ENCODE data around the gene DAPK3.

The DAPK3 gene

GRCh38 chr19:3970808-3971598 is at the start of gene DAPK3:
Gene DAPK3, minus strand, starts transcription at chr19:3971099. Its CDS starts 1,364 bp downstream, at chr19:3969735.
- Histone ChIP-seq H3K9me3 (ENCODE audit: severe bottlenecking) (no peaks in the 10 kb centered on the region), H3K27ac (peak within 1 kb of the TSS; percentile 83), H3K27me3 (ENCODE audit: insufficient read depth, low read depth, severe bottlenecking) (no peaks in the 10 kb centered on the region), H3K4me3 (ENCODE audit: low read depth, low read length) (peak within 1 kb of the TSS; percentile 66), H3K36me3 (peaks cover 51% of the 10 kb centered on the region)
- DNase-seq, result peak; percentile 98
- TF ChIP-seq, protein P1, sequence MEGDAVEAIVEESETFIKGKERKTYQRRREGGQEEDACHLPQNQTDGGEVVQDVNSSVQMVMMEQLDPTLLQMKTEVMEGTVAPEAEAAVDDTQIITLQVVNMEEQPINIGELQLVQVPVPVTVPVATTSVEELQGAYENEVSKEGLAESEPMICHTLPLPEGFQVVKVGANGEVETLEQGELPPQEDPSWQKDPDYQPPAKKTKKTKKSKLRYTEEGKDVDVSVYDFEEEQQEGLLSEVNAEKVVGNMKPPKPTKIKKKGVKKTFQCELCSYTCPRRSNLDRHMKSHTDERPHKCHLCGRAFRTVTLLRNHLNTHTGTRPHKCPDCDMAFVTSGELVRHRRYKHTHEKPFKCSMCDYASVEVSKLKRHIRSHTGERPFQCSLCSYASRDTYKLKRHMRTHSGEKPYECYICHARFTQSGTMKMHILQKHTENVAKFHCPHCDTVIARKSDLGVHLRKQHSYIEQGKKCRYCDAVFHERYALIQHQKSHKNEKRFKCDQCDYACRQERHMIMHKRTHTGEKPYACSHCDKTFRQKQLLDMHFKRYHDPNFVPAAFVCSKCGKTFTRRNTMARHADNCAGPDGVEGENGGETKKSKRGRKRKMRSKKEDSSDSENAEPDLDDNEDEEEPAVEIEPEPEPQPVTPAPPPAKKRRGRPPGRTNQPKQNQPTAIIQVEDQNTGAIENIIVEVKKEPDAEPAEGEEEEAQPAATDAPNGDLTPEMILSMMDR (IDR thresholded peaks at IDR 0.05; ENCODE audit: low read depth, low read length), result no peak

- Histone ChIP-seq H3K27me3 (ENCODE audit: insufficient read depth, low read depth, severe bottlenecking) (no peaks in the 10 kb centered on the region), H3K27ac (no peak overlapping the region), H3K9me3 (ENCODE audit: severe bottlenecking) (no peaks in the 10 kb centered on the region), H3K4me3 (ENCODE audit: low read depth, low read length) (no peak overlapping the region), H3K36me3 (peaks cover 69% of the 10 kb centered on the region)
- no peak for DNase-seq
- TF ChIP-seq, protein P1 (IDR thresholded peaks at IDR 0.05; ENCODE audit: low read depth, low read length), result no peak
These were observed 48.7 kb upstream of the DAPK3 start for GRCh38 chr19:4019578-4019977.

- Histone ChIP-seq H3K27ac (no peak overlapping the region), H3K27me3 (ENCODE audit: insufficient read depth, low read depth, severe bottlenecking) (no peaks in the 10 kb centered on the region), H3K36me3 (peaks cover 70% of the 10 kb centered on the region), H3K9me3 (ENCODE audit: severe bottlenecking) (no peaks in the 10 kb centered on the region), H3K4me3 (ENCODE audit: low read depth, low read length) (no peak overlapping the region)
- TF ChIP-seq, protein P1 (IDR thresholded peaks at IDR 0.05; ENCODE audit: low read depth, low read length), result no peak
- no peak for DNase-seq
These were observed 48.0 kb upstream of the DAPK3 start for GRCh38 chr19:4018775-4019504.

GRCh38 chr19:4018140-4018613 is 47.3 kb upstream of the DAPK3 start:
- Histone ChIP-seq H3K9me3 (ENCODE audit: severe bottlenecking) (no peaks in the 10 kb centered on the region), H3K4me3 (ENCODE audit: low read depth, low read length) (no peak overlapping the region), H3K27me3 (ENCODE audit: insufficient read depth, low read depth, severe bottlenecking) (no peaks in the 10 kb centered on the region), H3K27ac (no peak overlapping the region), H3K36me3 (peaks cover 70% of the 10 kb centered on the region)
- no peak for DNase-seq
- TF ChIP-seq, protein P1 (IDR thresholded peaks at IDR 0.05; ENCODE audit: low read depth, low read length), result no peak

DNA sequence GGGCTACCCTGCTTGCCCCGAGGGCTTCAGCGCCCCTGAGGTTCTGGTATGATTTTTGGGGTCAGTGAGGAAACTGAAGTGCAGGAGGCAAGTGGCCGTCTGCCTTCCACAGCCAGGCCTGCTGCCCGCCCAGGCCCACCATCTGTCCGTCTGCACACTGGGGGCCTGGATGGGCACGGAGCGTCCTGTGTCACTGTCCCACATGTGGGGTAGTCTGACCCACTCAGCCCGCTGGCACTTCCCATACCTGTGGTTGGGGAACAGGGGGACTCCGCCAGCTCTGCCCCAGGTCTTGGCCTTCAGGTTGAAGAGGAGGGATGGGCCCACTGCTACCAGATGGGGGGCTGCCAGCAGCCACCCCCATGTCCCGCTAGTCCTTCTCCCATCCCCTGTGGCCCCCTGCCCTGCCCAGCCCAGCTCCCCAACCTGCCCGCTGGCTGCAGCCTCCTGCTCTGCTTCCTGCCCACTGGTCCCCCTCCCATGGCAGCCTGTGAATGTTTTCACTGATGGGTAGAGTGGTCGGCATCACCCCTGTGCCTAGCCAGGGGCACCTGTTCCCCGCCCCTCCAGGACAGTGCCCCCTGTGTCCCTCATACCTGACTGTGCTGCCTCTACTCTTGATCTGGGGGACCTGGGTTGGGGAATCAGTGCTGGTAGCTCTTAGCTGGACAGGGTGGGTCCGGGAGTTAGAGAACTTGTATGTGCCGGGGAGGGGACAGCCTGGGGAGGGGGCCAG is 46.2 kb upstream of the DAPK3 start:
- Histone ChIP-seq H3K9me3 (ENCODE audit: severe bottlenecking) (no peaks in the 10 kb centered on the region), H3K27ac (no peak overlapping the region), H3K27me3 (ENCODE audit: insufficient read depth, low read depth, severe bottlenecking) (no peaks in the 10 kb centered on the region), H3K36me3 (peaks cover 72% of the 10 kb centered on the region), H3K4me3 (ENCODE audit: low read depth, low read length) (no peak overlapping the region)
- DNase-seq, result no peak
- TF ChIP-seq, protein P1 (IDR thresholded peaks at IDR 0.05; ENCODE audit: low read depth, low read length), result no peak

Data from WERI-Rb-1 (cell line).